DMS114 treated with DMSO at 0.1 percent for 48 hours (cell line): ENCODE measurements around the gene MICAL2.

Experiments
- DNase-seq: peaks from one replicate; lab custom pipeline; 2025; ENCODE audit not compliant: unreplicated experiment; lab: John Stamatoyannopoulos, UW

MICAL2 gene

DNA sequence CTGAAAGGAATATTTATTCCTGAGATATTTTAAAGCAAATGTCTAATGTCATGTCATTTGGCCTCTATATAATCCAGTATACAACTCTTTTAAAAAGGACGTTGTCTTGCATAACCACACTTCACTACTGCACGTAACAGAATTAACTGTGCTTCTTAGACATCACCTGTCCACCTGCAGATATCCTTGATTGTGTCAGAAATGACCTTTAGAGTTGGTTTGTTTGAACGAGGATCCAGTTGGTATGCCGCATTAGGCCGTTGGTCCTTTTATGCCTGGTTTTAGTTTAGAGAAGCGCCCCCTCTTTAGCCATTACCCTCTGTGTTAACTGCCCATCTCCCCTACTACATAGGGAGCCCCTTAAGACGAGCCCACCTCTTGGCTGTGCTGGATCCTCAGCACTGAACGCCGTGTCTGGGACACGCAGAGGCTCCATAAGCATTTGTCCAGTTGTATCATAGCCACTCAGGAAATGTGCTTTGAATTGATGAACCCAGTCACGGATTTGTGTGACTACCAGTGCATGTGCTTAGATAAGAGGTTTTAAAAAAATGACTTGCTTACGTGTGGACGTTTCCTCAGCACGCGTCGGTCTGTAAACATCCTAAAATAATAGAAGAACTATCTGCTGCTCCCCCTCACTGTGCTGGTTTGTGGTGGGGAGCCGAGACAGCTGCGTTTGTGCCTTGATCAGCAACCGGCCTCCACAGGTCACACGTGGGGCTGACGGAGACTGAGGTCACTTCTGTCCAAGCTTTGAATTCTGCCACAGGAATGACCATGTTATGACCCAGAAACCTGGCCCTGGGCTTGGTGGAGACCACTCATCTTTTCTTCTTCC is 4.0 kb downstream of the MICAL2 start:
- DNase-seq, result no peak

DNA sequence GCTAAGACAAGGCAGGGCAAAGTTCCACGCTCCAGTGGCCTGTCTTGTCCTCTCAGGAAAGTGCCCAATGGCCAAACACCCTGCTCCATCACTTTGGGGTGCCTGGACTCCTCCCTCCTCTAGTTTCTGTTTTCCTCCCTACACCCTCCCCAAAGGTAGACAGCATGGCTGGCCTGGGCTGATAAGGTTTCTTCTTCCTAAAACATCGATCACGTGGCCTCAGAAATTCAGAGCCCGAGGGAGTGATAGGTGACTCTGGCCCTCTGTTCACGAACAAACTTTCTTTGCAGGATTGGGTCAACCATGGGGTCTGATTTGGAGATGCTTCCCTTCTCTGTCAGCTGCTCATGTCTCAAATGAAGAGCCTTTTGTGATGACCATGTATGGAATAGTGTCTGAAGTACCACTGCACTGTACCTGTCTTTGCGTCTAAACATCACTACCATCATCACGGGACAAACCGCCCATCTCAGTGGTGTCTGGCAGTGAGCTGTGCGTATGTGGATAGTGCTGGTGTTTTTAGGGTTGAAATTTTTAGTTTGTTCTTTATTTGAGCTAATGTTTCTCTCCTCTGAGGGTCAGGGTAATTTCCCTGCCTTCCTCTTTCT is 6.1 kb downstream of the MICAL2 start:
- DNase-seq, result no peak

DNA sequence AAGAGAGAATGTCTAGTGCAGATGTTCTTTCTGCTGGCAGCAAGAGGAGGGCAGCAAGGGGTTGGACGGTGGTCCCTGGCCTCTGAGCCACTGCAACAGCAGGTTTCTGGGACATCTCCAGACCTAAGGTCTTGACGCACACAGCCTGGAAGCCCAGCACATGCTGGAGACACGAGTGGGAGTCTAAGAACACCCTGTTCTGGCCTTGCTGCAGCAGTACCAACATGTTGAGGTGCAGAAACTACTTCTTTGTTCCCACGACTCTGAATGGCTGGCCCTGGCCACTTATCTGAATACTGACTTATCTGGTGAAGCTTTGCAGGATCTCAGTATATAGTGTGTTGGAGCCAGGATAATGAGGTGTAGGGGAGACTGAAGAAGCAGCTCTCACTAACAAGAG is 6.8 kb downstream of the MICAL2 start:
- no peak for DNase-seq

DNA sequence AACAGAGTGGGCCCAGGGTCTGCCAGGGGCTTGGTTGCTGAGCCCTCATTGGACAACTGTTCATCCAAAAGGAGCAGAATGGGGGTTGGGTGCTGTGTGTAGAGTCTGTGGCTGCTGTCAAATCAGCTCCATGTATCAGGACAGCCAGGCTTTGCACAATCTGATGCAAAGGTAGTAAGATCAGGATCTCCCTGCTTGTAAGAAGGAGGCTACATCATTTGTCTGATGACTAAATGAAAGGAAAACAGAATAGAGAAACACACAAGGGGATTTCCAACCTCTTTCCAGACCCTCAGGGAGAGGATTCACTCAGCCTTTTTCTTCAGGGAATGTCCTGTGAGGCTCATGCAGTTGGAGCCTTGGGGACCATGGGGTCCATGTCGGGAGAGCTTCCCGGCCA is 7.2 kb downstream of the MICAL2 start:
- DNase-seq, result no peak

DNA sequence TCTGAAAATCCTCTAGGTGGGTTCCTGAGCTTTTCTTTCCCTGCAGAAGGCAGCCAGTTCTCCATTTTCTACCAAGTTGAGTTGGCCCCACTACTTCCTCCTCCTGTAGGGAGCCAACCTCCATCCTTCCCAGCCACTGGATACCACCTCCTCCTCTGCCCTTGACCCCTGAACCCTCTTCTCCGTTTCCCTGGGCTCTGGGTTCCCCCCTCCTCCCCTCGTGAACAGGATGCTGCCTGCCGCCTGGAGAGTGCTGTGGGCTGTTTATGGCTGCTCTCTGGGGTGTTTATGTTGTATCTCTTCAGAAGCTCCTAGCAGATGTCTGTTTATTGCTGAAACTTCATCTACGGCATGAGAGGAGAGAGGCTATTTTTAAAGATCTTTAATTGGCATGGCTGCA is 8.6 kb downstream of the MICAL2 start:
- DNase-seq, result no peak

DNA sequence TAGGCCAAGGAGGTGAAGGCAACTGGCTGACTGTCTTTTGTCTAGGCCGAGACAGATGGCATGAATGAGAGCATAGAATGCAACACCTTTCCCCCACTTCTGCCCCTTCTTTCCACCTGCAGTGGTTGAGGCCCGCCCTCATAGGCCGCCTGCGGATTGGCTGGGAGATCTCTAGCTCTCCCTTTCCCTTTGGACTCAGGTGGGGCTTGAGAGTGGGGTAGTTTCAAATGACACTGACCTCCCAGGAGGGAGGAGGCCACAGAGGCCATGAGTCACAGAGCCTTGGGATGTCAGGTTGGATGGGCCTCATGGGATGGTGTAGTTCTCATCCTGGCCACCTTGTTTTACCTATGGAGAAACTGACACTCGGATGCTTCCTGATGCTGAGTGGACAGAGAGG is 9.1 kb downstream of the MICAL2 start:
- no peak for DNase-seq

DNA sequence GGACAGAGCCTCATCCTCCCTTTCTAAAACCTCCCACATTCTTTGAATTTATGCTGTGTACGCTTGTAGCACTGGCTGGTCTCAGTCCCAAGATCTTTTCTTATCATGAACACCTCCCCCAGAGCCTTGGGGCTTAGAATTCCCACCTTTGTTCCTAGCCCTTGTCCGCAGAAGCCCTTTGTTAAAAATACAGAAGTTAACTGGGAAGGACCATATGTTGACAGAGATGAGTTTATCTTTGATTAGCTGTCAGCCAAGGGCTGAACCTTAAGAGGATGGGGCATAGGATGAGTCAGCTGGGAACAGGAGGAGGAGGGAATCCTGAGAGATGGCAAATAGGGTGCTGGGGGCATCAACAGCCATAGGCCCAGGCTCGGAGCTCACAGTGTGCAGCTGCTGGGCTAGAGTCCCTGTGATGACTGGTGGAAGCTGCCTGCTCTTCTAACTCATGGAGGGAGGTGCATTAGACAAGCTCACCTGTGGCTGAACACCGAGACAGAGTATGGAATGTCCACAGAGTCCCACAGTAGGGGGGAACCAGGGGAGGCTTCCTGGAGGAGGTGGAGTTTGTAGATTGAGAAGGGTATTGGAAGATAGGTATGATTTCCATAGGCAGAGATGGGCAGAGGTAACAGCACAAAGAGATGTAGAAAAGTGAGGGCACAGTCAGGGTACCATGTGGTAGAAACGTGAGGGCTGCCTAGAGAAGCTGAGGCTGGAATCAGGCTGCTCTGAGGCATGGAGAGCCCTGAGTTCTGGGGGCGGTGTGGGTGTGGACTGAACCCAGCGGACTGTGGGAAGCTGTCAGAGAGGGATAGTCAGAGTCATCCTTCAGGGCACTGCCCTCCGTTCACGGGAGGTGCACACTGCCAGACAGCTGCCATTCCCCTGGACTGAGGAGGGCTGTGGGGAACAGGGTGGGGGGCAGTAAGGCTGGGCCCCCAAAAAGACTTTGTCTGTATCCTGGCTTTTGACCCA is 9.9 kb downstream of the MICAL2 start:
- DNase-seq, result no peak

DNA sequence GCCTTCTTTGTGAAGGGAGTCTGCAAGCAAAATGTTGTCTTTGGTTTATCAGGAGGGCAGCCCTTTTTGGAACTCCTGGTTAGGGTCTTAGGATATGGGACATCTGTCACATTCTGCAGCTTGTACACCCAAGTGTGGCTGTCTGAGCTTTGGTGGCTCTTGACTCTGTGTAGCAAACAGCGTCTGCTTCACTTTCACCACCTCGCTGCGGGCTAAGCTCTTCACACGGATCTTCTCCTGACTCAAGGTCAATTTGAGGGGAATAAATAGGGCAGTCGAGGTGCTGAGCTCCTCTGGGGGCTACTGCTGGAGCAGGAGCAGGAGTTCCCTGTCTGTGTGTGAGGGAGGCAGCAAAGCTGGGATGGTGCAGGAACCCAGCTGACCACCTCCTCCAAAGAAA is 10.6 kb downstream of the MICAL2 start:
- no peak for DNase-seq

DNA sequence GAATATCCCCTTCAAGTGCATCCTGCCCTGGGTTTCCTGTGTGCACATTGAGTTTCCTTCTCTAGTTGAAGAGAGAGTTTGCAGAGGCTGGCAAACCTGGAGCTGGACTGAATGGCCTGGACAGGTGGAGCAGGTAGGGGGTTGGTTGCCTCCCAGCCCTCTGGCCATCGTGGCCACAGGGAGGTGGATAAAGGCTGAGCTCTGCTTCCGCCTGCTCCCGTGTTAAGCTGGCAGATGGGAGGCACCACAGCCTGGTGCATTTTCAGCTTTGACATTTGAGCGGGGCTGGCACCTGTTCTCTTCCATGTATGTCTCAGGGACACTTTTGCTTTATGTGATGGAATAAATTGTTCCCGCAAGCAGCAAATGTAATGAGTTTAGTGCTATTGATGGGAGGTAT is 11.1 kb downstream of the MICAL2 start:
- no peak for DNase-seq

DNA sequence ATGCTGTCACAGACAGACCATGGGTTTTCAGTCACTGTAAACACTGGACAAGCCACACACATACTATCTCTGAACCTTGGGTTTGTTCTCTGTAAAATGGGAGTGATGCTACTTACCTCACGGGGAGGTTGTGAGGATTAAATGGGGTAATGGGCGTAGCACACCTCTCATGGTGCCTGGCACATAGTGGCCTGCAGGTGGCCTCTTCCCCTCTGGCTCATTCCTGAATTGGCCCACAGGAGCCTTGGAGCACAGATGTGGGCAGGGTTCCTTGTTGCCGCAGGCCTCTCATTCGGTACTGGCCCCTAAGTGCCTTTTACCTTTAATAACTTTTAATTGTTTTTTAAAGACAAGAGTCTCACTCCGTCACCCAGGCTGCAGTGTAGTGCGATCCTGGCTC is 11.7 kb downstream of the MICAL2 start:
- no peak for DNase-seq

DNA sequence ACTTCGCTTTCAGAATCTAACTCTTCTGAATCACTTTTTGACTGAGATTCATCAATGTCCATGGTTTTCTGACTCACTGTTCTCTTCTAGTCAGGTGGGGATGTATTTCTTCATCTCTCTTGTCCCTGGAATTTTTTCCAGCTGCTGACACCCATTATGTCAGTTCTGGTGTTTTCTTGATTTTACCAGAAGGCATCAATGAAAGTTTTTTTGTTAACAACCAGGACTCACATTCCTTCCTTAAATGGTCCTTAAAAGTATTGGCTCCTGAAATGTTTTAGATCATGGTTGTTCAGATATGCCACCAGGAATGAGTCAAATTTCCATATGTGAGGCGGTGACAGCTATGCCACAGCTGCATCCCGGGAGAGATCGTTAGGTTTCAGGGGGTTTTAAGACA is 12.9 kb downstream of the MICAL2 start:
- no peak for DNase-seq

DNA sequence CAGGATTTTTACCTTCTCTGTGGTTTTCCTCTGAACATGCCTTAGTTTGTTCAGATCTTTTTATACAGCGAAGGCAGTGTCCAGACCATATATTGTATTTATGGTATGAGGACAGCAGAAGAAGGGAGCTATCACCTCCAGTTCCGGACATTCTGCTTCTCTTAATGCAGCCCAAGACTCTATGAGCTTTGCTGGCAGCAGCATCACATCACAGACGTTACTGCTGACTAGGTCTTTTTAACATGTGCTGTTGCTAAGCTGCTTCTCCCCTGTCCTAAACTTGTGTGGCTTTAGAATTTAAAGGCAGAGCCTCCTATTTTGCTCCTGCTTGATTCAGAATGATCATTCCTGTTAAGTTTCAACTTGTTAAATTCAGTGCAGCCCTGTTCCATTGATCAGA is 13.4 kb downstream of the MICAL2 start:
- DNase-seq, result no peak

DNA sequence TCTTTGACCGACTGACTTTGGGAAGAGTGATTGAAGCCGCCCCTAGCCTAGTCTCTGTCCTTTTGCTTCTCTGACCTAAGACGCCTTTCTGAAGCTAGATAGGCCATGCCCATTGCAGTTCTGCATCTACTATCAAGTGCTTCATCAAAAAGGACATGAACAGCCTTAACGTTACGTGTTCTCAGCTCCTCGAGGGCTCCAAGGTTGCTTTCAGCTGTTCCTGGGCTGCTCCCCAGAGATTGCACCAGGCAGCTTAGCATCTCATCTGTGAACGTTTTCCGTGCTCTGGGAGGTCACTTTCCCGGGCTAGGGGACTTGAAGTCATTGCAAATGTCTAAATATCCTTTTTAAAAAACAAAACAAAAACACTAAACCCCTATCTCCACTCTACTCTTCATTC is 13.9 kb downstream of the MICAL2 start:
- no peak for DNase-seq

DNA sequence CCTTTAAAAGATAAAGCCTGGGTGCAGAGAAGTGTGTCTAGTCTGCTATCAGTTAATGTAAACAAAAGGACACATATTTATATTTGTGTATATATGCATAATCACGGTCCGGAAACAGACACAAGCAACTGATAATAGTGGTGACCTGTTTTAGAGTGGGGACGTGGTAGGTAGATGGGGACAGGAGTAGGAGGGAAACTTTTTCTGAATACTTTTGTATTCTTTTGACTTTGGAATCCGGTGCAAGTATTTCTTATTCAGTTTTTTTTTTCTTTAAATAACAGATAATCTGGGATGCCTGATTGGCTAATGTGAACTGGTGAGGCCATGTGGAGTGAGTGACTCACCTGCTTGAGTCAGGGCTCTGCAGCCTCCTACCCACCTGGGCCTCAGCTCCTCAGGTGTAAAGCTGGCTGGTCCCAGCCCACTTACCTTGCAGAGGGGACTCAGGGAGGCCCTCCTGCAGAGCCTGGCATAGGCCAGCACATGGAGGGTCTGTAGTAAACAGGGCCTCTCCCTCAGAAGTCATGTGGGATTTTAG is 15.3 kb downstream of the MICAL2 start:
- no peak for DNase-seq

DNA sequence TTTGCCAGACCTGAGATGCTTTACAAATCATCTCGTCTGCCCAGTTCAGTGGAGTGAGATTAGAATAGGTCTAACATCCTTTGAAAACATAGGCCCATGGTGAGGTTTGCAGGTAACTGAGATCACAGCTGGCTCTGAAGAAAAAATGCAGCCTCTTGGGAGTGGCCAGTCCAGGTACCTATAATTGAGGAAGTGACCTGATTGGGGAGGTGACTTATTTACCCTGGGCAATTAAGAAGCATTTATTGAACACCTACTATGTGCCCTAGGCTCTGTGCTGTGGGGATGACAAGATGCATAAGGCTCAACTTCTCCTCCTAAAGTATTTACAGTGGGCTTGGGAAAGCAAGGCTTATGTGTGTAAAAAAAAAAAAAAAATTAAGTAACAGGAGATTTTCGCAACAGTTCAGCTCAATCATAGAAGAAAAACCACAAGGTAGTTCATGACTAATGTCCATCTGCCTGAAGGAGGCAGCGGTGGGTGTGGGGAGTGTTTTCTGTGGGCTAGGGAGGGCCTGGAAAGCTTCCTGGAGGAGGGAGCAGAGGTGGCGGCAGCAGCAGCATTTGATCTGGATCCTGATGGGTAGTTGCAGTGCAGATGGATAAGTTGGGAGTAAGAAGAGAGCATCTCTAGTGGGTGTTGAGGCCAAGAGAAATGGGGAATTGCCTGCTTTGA is 16.1 kb downstream of the MICAL2 start:
- DNase-seq, result no peak

DNA sequence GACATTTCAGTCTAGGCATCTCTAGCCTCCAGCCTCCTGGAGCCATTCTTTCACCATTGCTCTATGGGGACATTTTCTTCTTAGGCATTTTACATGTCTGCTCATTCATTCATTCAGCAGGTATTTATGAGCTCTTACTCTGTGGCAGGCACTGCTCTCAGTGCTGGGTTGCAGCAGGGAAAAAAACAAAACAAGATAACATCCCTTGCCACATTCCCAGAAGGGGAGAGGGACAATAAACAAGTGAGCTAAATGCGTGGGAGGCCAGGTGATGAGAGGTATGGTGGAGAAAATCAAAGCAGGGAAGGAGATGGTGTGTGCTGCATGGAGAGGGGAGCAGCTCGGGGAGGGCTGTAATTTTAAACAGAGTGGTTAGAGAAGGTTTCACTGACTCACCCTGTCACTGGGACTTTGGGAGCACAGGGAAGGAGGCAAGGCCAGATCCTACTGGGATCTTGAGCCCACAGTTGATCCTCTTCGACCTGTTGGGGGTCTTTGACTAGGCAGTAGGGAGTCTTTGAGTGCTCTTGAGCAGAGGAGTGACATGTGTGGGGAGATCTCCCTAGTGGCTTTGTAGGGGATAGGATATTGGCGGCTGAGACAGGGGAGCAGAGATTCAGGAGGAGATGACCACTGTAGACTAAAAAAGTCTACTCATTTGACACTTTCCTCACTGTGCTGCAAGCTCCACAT is 17.0 kb downstream of the MICAL2 start:
- DNase-seq, result no peak

DNA sequence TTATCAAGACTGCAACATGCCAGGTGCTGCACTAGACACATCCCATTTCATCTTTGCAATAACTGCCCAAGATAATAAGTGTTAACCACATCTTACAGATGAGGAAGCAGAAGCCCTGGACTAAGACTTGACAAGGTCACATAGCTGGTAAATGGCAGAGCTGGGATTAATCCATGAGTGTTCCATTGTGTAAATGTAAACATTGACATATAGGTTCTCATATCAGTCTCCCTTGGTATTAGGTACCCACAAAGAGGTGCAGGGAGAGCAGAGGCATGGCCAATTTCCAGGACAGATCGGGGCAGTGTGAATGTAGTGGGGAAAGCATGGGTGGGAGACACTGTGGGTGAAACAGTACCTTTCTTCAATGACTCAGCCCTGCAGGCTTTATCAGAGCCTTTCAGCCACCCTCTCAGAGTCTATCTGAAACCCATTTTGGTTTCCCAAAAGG is 17.9 kb downstream of the MICAL2 start:
- no peak for DNase-seq

DNA sequence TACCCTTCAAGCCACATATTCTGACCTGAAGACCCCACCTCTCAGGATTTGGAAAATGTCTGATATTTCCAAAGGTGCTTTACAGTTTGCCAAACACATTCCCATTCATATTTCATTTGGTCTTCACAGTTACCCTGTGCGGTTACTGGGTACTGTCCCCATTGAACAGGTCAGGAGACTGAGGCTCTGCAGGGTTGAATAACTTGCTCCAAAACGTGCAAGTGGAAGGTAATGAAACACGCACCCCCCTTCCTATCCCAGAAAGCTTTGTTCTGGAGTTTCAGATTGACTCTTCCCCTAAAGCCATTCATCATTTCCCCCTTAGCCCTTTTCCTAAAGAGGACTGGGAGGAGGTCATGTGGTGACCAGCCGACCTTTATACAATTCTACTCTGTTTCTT is 18.8 kb downstream of the MICAL2 start:
- DNase-seq, result no peak

DNA sequence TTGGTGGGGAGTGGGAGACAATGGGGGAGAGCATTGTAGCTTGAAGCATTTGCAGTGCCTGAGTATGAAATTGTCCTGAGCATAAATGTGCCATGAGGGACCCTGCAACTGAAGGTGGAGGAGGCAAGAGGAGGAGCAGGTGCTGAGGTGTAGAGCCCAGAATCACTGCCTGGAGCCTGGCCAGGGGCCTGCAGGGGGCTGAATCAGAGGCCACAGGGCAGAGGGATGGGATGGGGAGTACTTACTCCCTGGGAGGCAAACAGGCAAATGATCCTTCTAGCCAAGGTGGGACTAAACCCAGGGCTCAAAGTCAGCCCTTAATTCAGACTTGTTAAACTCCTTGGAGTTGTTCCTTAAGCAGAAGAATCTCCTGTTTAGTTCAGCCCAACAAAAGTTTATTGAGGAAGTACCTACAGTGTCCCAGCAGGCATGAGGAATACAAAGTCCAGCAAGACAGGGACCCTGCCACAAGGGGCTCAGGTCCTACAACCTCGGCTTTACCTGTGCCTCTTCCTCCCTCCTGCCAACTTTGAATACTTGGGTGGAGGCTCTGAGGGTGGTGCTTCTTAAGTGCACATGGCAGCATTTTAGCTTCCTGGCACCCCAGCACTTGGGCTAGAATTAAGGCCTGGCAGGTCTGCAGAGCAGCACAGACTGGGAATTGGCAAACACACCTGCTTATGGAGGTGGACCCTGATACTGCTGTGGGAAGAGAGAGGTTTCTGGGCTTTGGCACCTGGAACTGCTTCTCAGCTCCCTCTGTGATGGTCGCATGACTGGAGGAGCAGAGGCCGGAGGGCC is 20.0 kb downstream of the MICAL2 start:
- no peak for DNase-seq
